GM19468 (cell line): ENCODE measurements around the gene EPHA5.
"Not testable (repeated sequence)": the region's sequence is repeated elsewhere in the genome, so short reads cannot be mapped to it uniquely, and the experiment has no call there.

Experiments used
- ATAC-seq: cut with Tn5 transposase; IDR thresholded peaks from one replicate; pipeline ENCODE4 v1.9.1; 2021; ENCODE audit warnings: mild to moderate bottlenecking, moderate library complexity, moderate number of reproducible peaks; ENCODE audit not compliant: unreplicated experiment; ENCODE audit errors: extremely low read depth

The EPHA5 gene

GRCh38 chr4:65391382-65391781 lies 278.9 kb downstream of the EPHA5 start:
- ATAC-seq: no peak

- no peak for ATAC-seq
These were observed 283.4 kb downstream of the EPHA5 start for GRCh38 chr4:65386927-65387326.

- ATAC-seq: no peak
These were observed 286.5 kb downstream of the EPHA5 start for GRCh38 chr4:65383589-65384305.

- no peak for ATAC-seq
These were observed 288.6 kb downstream of the EPHA5 start for GRCh38 chr4:65381648-65382047.

- no peak for ATAC-seq
These were observed 299.6 kb downstream of the EPHA5 start for GRCh38 chr4:65370709-65371108.

- ATAC-seq: no peak
These were observed 303.0 kb downstream of the EPHA5 start for GRCh38 chr4:65367306-65367705.

- ATAC-seq: no peak
These were observed 311.4 kb downstream of the EPHA5 start for GRCh38 chr4:65358914-65359313.

- no peak for ATAC-seq
These were observed 317.2 kb downstream of the EPHA5 start for GRCh38 chr4:65353098-65353497.

GRCh38 chr4:65344278-65344825 lies 325.9 kb downstream of the EPHA5 start:
- no peak for ATAC-seq

GRCh38 chr4:65343342-65343741 lies 326.9 kb downstream of the EPHA5 start:
- no peak for ATAC-seq

- no peak for ATAC-seq
These were observed 328.7 kb downstream of the EPHA5 start for GRCh38 chr4:65341557-65341956.

- ATAC-seq: no peak
These were observed 329.7 kb downstream of the EPHA5 start for GRCh38 chr4:65340382-65341109.

- ATAC-seq: no peak
These were observed 332.9 kb downstream of the EPHA5 start for GRCh38 chr4:65337371-65337770.

- no peak for ATAC-seq
These were observed 333.8 kb downstream of the EPHA5 start for GRCh38 chr4:65336465-65336864.

GRCh38 chr4:65316534-65316933 lies 353.8 kb downstream of the EPHA5 start:
- no peak for ATAC-seq

GRCh38 chr4:65311120-65311519 lies 359.2 kb downstream of the EPHA5 start:
- no peak for ATAC-seq

- no peak for ATAC-seq
These were observed 359.7 kb downstream of the EPHA5 start for GRCh38 chr4:65310586-65310985.

- not testable (repeated sequence) for ATAC-seq
These were observed 361.7 kb downstream of the EPHA5 start for GRCh38 chr4:65308626-65309025.

GRCh38 chr4:65302145-65302544 lies 368.1 kb downstream of the EPHA5 start:
- ATAC-seq: no peak

GRCh38 chr4:65296246-65296645 lies 374.0 kb downstream of the EPHA5 start:
- ATAC-seq: no peak

- ATAC-seq: no peak
These were observed 383.2 kb downstream of the EPHA5 start for GRCh38 chr4:65287071-65287470.
